ENCODE measurements around the gene CHM. TPM values are rescaled to one million over a fixed set of nuclear protein-coding genes. Genes with fewer than 3 reads are reported as not detected.
"Not testable (repeated sequence)": the region's sequence is repeated elsewhere in the genome, so short reads cannot be mapped to it uniquely, and the experiment has no call there.

The CHM gene
- total RNA-seq, 4 donors from 2014 or later: 21.3 to 53.8 (median 39.9) TPM

DNA sequence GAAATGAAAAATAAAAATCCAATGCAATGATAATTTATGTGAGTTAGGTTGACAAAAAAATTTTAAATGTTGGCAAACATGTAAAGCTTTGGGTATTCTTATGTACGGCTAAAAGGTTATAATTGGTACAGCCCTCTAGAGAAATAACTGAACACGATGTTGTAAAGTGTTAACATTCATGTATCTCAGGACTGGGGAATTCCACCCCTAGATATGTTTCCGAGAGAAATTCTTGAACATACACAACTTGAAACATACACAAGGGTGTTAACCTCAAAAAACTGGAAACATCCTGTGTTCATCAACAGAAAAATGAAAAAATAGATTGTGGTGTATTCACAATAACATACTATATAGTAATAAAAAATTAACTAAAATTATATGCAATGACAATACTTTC lies 91.8 kb downstream of the CHM start:
- Histone ChIP-seq H3K4me3 (no peak overlapping the region), H3K36me3 (no peaks in the 10 kb centered on the region), H3K4me1 (no peaks in the 10 kb centered on the region), H3K27me3 (no peaks in the 10 kb centered on the region), H3K9me3 (no peaks in the 10 kb centered on the region), H3K27ac (no peak overlapping the region)
- intact Hi-C loops (cut with DNase I; ENCODE audit: low total_unique reads): no loop called here
- no peak for DNase-seq
- TF ChIP-seq, protein P1, sequence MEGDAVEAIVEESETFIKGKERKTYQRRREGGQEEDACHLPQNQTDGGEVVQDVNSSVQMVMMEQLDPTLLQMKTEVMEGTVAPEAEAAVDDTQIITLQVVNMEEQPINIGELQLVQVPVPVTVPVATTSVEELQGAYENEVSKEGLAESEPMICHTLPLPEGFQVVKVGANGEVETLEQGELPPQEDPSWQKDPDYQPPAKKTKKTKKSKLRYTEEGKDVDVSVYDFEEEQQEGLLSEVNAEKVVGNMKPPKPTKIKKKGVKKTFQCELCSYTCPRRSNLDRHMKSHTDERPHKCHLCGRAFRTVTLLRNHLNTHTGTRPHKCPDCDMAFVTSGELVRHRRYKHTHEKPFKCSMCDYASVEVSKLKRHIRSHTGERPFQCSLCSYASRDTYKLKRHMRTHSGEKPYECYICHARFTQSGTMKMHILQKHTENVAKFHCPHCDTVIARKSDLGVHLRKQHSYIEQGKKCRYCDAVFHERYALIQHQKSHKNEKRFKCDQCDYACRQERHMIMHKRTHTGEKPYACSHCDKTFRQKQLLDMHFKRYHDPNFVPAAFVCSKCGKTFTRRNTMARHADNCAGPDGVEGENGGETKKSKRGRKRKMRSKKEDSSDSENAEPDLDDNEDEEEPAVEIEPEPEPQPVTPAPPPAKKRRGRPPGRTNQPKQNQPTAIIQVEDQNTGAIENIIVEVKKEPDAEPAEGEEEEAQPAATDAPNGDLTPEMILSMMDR (IDR thresholded peaks at IDR 0.05): no peak
- no peak for TF ChIP-seq POLR2A (IDR thresholded peaks at IDR 0.05)

DNA sequence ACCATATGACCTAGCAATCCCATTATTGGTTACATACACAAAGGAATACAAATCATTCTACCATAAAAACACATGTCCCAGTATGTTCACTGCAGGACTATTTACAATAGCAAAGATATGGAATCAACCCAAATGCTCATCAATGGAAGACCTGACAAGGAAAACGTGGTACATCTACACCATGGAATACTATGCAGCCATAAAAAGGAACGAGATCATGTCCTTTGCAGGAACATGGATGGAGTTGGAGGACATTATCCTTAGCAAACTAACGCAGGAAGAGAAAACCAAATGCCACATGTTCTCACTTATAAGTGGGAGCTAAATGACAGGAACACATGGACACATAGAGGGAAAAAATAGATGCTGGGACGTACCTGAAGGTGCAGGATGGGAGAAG lies 102.6 kb downstream of the CHM start:
- H3K36me3 ChIP-seq; H3K4me1 ChIP-seq; H3K4me3 ChIP-seq; intact Hi-C loops (cut with DNase I; ENCODE audit: low total_unique reads); DNase-seq; H3K27me3 ChIP-seq; H3K27ac ChIP-seq: not testable (repeated sequence)
- H3K9me3 ChIP-seq: peaks cover 0 to 11% of the 10 kb centered on the region in 2 donors

DNA sequence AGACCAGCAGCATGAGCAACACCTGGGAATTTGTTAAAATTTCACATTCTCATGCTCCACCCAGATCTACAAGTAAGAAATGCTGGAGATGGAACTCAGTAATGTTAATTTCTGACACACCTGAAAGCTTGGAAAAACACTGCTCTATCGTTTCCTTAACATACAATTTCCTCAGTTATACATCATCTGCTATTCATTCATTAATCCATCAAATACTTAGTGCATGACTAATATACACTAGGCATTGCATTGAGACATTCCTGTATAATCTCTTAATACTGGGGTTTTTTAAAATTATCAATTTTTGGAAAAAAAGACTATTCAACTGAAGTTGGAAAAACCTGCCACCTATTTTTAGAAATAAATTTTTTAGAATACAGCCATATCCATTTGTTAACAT lies 106.1 kb downstream of the CHM start:
- no peak for DNase-seq
- no peak for TF ChIP-seq POLR2A (IDR thresholded peaks at IDR 0.05)
- TF ChIP-seq, protein P1 (IDR thresholded peaks at IDR 0.05): no peak
- intact Hi-C loops (cut with DNase I; ENCODE audit: low total_unique reads): no loop called here
- Histone ChIP-seq H3K27ac (no peak overlapping the region), H3K4me3 (no peak overlapping the region), H3K4me1 (no peaks in the 10 kb centered on the region), H3K27me3 (no peaks in the 10 kb centered on the region), H3K36me3 (peaks cover 0 to 2% of the 10 kb centered on the region in 2 donors), H3K9me3 (peaks cover 0 to 7% of the 10 kb centered on the region in 2 donors)

DNA sequence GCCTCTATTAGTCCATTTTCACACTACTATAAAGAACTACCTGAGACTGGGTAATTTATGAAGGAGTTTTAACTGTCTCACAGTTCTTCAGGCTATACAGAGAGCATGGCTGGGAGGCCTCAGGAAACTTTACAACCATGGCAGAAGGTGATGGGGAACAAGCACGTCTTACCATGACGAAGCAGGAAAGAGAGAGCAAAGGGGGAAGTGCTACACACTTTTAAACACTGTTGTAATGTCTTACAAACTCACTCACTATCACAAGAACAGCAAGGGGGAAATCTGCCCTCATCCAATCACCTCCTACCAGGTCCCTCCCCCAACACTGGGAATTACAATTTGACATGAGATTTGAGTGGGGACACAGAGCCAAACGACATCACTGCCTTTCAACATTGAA lies 107.4 kb downstream of the CHM start:
- DNase-seq; H3K4me1 ChIP-seq; H3K27me3 ChIP-seq; H3K36me3 ChIP-seq; intact Hi-C loops (cut with DNase I; ENCODE audit: low total_unique reads); H3K9me3 ChIP-seq; H3K27ac ChIP-seq; H3K4me3 ChIP-seq: not testable (repeated sequence)

DNA sequence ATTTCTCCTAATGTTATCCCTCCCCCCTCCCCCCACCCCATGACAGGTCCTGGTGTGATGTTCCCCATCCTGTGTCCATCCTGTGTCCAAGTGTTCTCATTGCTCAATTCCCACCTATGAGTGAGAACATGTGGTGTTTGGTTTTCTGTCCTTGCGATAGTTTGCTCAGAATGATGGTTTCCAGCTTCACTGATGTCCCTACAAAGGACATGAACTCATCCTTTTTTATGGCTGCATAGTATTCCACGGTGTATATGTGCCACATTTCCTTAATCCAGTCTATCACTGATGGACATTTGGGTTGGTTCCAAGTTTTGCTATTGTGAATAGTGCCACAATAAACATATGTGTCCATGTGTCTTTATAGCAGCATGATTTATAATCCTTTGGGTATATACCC lies 113.0 kb downstream of the CHM start:
- H3K27ac ChIP-seq; H3K36me3 ChIP-seq; intact Hi-C loops (cut with DNase I; ENCODE audit: low total_unique reads); H3K4me3 ChIP-seq; H3K4me1 ChIP-seq; DNase-seq; H3K9me3 ChIP-seq; H3K27me3 ChIP-seq: not testable (repeated sequence)

DNA sequence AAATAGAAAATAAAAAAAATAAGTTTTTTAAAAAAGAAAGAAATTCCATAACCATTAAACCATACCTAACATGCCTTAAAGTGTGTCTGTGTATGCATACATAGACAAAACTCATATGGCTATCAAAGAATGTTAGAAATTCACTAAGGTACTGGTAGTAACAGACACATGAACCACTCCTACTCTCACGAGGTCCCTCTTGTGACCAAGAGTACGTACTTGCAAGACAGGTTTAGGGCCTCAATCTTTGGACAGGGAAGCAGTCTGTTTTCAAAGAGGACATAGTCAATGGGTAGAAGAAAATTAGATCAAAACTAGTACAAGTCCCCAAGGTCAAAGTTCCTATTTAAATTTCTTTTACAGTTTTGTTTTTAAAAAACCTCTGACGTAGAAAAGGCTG lies 117.3 kb downstream of the CHM start:
- no peak for TF ChIP-seq POLR2A (IDR thresholded peaks at IDR 0.05)
- TF ChIP-seq, protein P1 (IDR thresholded peaks at IDR 0.05): no peak
- H3K27ac ChIP-seq: no peak overlapping the region
- no peaks in the 10 kb centered on the region for H3K36me3 ChIP-seq
- no peaks in the 10 kb centered on the region for H3K4me1 ChIP-seq
- intact Hi-C loops (cut with DNase I; ENCODE audit: low total_unique reads): no loop called here
- DNase-seq: no peak
- H3K27me3 ChIP-seq: no peaks in the 10 kb centered on the region
- no peak overlapping the region for H3K4me3 ChIP-seq
- no peaks in the 10 kb centered on the region for H3K9me3 ChIP-seq

DNA sequence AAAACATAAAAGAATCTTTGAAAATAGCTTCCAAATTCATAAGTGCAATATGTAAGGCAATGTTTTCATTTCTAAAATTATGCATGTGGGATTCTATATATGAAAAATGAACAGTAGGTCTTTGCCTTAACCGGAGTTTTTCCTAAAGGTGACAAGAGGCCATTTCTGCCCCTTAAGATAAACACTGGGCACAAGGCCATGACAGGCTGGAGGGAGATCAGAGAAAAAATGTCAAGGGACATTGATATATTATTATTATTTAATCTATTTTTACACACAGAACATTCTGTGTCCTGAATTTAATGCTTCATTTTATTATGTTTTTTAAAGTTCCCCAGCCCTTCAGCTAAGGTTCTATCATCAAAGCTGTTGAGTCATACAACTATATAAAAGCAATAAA lies 118.8 kb downstream of the CHM start:
- Histone ChIP-seq H3K36me3 (no peaks in the 10 kb centered on the region), H3K4me1 (no peaks in the 10 kb centered on the region), H3K27ac (peak overlapping the region in 1 of 2 donors; percentile 52), H3K9me3 (no peaks in the 10 kb centered on the region), H3K27me3 (no peaks in the 10 kb centered on the region), H3K4me3 (no peak overlapping the region)
- TF ChIP-seq POLR2A (IDR thresholded peaks at IDR 0.05): no peak
- TF ChIP-seq, protein P1 (IDR thresholded peaks at IDR 0.05): no peak
- DNase-seq: peak in 1 of 2 donors; percentile 37
- intact Hi-C loops (cut with DNase I; ENCODE audit: low total_unique reads): no loop called here

All from uterus (tissue), 4 donors.